Activated B cell treated with CpG ODN at 0.5 μM for 24 hours (primary cell): Measurements from ENCODE around the gene NRXN2. TPM values are rescaled to one million over a fixed set of nuclear protein-coding genes. Genes with fewer than 3 reads are reported as not detected.

ENCODE experiments used
- ATAC-seq: fragments of 200-7000 bp; cut with Tn5 transposase; one replicate; pipeline ENCODE4 v1.10.0; 2021; ENCODE audit warnings: low read depth, mild to moderate bottlenecking, moderate library complexity
- CTCF ChIA-PET: fragments of 350-600 bp; sonication (Branson Sonifier 250); formaldehyde crosslinking; loops from one replicate; lab custom pipeline; 2021; ENCODE audit warnings: antibody characterized with exemption; lab: Charles Lee
- POLR2A ChIA-PET: fragments of 350-600 bp; sonication (Branson Sonifier 250); formaldehyde crosslinking; loops from one replicate; lab custom pipeline; 2021; ENCODE audit warnings: antibody characterized with exemption; lab: Charles Lee
- DNase-seq: peaks from one replicate; pipeline ENCODE4 v3.0.0; 2022
- H3K27ac Mint-ChIP-seq: one replicate; pipeline ENCODE4 v1.8.0; 2020; ENCODE audit warnings: mixed read lengths
- H3K27me3 Mint-ChIP-seq: one replicate; pipeline ENCODE4 v1.8.0; 2021; ENCODE audit warnings: mixed read lengths
- H3K36me3 Mint-ChIP-seq: one replicate; pipeline ENCODE4 v1.8.0; 2021; ENCODE audit warnings: low read depth, mixed read lengths
- H3K4me1 Mint-ChIP-seq: one replicate; pipeline ENCODE4 v1.8.0; 2021; ENCODE audit warnings: mixed read lengths
- H3K4me3 Mint-ChIP-seq: one replicate; pipeline ENCODE4 v1.8.0; 2020; ENCODE audit warnings: mild to moderate bottlenecking, mixed read lengths
- H3K9me3 Mint-ChIP-seq: one replicate; pipeline ENCODE4 v1.8.0; 2020; ENCODE audit warnings: mixed read lengths
- intact Hi-C: fragments of 100-400 bp; cut with micrococcal nuclease; formaldehyde crosslinking; loops from one replicate; pipeline ENCODE4 v1.15.1; 2024
- total RNA-seq: library from RNA; stranded (reverse); gene quantifications from 2 replicates; pipeline ENCODE4 v1.2.3, GENCODE V29; 2022
- TF ChIP-seq, protein P1 (sequence below): fragments of 200-600 bp; IDR thresholded peaks from one replicate; pipeline ENCODE4 v1.8.0; 2022; ENCODE audit warnings: antibody characterized with exemption, mild to moderate bottlenecking

The NRXN2 gene
- total RNA-seq, 1 donor from 2014 or later, result 0.73 TPM

DNA sequence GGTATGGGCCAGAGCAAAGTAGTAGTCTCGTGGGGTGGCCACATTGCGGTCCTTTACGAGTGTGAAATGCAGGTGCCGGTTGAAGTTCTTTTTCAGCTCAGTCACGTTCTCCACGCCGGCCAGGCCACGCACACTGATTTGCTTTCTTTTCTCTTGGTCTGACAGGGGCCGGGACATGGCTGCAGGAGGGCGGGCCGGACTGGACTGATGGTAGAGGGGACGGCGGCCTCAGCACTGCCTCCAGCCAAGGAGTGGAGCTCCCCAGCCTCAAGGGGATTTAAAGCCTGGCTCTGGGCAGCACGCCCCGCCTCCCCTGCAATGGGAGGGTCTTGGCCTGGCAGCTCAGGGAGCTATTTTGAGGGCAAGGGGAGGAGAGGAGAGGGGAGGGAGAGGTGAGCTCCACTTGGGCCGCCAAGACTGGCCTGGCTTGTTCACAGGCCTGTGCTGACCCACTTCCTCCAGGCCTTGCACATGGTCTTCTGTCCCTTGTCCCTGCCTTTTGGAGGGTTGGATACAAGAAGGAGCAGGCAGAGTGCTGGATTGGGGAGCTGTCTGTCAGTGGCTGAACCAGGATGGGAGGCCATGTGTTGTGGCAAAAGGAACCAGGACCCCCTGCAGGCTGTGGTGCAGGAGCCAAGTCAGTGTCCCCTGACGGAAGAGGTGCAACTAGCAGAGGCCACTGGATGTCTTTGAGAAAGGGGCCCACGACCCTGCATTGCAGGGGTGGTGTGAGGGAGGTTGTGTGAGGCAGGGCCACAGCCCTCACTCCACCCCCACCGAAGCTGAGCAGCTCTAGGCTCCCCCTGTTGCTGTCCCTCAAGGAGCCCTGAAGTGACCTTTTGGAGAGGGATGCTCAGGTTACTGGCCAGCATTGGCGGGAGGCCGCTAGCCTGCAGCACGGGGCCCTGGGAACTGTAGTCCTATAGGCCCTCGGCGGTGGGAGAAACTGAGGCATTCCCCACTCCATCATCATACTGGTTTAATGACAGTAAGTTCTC, 37.0 kb upstream of the NRXN2 start, which contains the start of gene PYGM:
Gene PYGM, minus strand, starts transcription at position 253 of the 998 bp plus-strand sequence. Its CDS starts 76 bp downstream, at position 177.
- Mint-ChIP-seq H3K27me3 (no peaks in the 10 kb centered on the region), H3K4me1 (peaks cover 63% of the 10 kb centered on the region), H3K36me3 (peaks cover 37% of the 10 kb centered on the region), H3K27ac (peak within 1 kb of the TSS; percentile 85), H3K9me3 (no peaks in the 10 kb centered on the region), H3K4me3 (no peak within 1 kb of the TSS)
- ChIA-PET CTCF (interaction anchor here (0.7 to 1.1 kb wide), 2 partner anchors 14 to 16 kb away, joined by 3 to 5 read pairs; partner anchors contain the start of gene RASGRP2), POLR2A (interaction anchor here (1.0 to 7.7 kb wide), 5 partner anchors 10 to 20 kb away, joined by 3 to 158 read pairs (median 21); partner anchors contain the start of genes RASGRP2 and SF1)
- TF ChIP-seq, protein P1, sequence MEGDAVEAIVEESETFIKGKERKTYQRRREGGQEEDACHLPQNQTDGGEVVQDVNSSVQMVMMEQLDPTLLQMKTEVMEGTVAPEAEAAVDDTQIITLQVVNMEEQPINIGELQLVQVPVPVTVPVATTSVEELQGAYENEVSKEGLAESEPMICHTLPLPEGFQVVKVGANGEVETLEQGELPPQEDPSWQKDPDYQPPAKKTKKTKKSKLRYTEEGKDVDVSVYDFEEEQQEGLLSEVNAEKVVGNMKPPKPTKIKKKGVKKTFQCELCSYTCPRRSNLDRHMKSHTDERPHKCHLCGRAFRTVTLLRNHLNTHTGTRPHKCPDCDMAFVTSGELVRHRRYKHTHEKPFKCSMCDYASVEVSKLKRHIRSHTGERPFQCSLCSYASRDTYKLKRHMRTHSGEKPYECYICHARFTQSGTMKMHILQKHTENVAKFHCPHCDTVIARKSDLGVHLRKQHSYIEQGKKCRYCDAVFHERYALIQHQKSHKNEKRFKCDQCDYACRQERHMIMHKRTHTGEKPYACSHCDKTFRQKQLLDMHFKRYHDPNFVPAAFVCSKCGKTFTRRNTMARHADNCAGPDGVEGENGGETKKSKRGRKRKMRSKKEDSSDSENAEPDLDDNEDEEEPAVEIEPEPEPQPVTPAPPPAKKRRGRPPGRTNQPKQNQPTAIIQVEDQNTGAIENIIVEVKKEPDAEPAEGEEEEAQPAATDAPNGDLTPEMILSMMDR, result no peak
- no peak for ATAC-seq
- no peak for DNase-seq
- intact Hi-C loops, result no loop called here

DNA sequence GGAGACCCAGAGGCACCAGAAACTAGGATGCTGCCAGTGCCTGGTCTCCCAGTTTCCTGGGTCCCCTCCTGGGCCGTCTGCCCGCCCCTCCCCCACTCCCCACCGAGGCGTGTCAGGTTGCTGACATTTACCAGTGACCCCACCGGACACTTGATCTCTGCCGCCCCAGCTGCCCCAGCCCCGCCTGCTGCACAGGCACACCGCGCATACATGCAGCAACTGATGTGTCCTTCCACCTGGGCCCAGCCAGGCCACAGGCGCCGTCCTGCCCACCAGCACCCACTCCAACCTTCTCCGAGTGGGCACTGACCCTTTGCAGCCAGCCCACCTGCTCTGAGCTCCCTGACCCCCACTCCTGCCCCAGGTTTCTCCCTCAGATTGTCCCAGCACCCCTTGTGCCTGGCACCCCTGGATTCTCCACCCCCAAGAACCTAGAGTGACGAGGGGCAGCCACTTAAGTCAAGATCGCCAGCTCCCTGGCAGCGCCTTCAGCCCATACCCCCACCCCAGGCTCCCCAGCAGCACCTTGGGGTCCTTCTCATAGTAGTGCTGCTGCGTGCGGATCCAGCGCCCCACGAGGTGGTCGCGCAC, 36.2 kb upstream of the NRXN2 start:
- TF ChIP-seq, protein P1, result no peak
- Mint-ChIP-seq H3K4me3 (no peak overlapping the region), H3K36me3 (peaks cover 31% of the 10 kb centered on the region), H3K27me3 (no peaks in the 10 kb centered on the region), H3K9me3 (no peaks in the 10 kb centered on the region), H3K4me1 (peaks cover 55% of the 10 kb centered on the region), H3K27ac (peak overlapping the region; percentile 79)
- intact Hi-C loops, result no loop called here
- ATAC-seq, result no peak
- POLR2A ChIA-PET, result interaction anchor here (1.3 to 7.7 kb wide), 3 partner anchors 9 to 14 kb away, joined by 4 to 158 read pairs (median 21); partner anchors contain the start of gene RASGRP2
- CTCF ChIA-PET, result no interaction called here
- no peak for DNase-seq

DNA sequence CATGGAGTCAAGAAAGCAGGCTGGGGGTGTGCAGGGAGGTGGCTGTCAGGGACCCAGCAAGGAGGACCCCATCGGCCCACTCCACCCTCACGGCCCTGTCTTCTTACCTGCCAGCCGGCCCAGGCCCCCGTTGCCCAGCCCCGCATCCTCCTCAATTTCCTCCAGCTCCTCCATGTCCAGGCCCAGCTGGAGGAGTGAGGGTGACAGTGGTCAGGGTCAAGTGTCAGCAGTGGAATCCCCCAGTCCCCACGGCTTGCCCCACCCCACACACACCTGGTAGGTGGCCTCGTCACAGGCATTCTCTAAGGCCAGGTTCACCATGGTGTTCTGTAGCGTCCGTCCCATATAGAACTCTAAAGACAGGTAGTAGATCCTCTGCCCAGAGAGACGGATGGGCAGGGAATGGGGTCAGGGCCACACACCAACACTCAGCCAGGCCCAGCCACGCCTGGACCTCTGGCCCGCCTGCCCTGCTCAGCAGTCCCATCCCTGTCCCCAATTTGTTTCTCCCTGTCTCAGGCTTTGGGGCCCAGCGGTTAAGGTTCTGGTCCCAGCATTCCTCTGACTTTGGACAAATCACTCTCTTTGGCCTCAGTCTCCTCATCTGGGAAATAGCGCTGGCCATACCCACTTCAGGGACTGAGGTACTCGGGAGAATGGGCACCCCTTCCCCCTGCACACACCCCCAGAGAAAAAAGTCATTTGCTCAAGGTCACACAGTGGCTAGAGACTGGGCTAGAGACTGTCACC, 35.5 kb upstream of the NRXN2 start:
- Mint-ChIP-seq H3K36me3 (peaks cover 26% of the 10 kb centered on the region), H3K27ac (no peak overlapping the region), H3K27me3 (no peaks in the 10 kb centered on the region), H3K4me3 (no peak overlapping the region), H3K4me1 (peaks cover 48% of the 10 kb centered on the region), H3K9me3 (no peaks in the 10 kb centered on the region)
- POLR2A ChIA-PET, result interaction anchor here (0.9 to 7.7 kb wide), 5 partner anchors 9 to 21 kb away, joined by 3 to 158 read pairs (median 5); partner anchors contain the start of gene RASGRP2
- DNase-seq (no peak), ATAC-seq (no peak)
- TF ChIP-seq, protein P1, result no peak
- CTCF ChIA-PET, result no interaction called here
- intact Hi-C loops, result no loop called here

DNA sequence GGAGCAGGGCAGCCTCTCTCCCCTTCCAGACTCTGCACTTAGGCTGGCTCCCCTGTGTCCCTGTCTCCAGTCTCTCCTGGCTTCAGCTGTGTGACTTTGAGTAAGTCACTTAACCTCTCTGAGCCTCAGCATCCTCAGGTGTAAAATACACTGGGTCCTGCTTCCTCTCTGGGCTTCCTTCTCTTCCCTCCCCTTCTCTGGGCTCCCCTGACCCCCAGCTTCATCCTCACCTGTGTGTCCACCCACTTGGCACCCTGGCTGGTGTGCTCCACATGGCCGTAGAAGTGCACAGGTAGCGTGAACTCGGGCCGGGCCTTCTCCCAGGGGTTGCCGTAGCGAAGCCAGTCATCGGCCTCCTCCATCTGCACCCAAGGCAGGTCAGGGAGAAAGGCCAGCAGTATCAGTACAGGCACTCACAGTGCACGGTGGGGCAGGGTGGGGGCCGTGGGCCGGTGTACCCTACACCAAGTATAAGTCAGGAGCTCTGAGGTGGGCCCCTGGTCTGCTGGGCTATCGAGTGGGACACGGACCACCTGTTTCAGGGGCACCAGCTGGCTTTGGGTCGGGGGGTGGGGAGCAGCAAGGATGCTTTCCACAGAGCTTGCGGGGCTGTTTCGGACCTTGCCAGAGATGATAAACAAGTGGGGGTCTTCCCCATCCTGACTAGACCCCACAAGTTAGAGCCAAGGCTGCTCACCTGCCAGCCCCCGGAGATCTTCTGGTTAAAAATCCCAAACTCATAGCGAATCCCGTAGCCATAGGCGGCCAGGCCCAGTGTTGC, 34.7 kb upstream of the NRXN2 start:
- TF ChIP-seq, protein P1, result no peak
- ChIA-PET CTCF (interaction anchor here (0.6 kb wide), 1 partner anchor 19 kb away, joined by 3 read pairs; no protein-coding TSS in a partner anchor), POLR2A (interaction anchor here (0.9 to 1.1 kb wide), 2 partner anchors 13 to 21 kb away, joined by 3 to 5 read pairs; no protein-coding TSS in a partner anchor)
- Mint-ChIP-seq H3K4me1 (peaks cover 41% of the 10 kb centered on the region), H3K36me3 (peaks cover 26% of the 10 kb centered on the region), H3K9me3 (no peaks in the 10 kb centered on the region), H3K27ac (no peak overlapping the region), H3K4me3 (no peak overlapping the region), H3K27me3 (no peaks in the 10 kb centered on the region)
- DNase-seq (no peak), ATAC-seq (no peak)
- intact Hi-C loops, result no loop called here
